ENCODE data around the gene EPHA6.

The EPHA6 gene

DNA sequence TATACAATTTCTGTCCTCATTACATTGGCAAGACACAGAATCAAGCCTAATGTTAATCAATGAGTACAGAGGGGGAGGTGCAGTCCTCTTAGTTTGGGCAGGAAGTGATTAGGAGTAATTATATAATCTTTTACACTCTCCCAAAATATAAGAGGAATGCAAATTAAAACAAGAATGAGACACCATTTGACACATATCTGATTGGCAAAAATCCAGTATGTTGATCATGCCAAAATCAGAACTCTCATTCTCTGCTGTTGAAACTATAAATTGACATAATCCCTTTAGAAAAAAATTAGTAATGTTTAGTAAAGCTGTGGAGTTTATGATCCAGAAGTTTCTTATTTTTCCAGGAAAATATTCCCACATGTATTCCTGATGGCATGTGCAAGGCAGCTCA lies 373.4 kb downstream of the EPHA6 start:
- DNase-seq (ENCODE audit: low read depth), result no peak
- TF ChIP-seq, protein P1, sequence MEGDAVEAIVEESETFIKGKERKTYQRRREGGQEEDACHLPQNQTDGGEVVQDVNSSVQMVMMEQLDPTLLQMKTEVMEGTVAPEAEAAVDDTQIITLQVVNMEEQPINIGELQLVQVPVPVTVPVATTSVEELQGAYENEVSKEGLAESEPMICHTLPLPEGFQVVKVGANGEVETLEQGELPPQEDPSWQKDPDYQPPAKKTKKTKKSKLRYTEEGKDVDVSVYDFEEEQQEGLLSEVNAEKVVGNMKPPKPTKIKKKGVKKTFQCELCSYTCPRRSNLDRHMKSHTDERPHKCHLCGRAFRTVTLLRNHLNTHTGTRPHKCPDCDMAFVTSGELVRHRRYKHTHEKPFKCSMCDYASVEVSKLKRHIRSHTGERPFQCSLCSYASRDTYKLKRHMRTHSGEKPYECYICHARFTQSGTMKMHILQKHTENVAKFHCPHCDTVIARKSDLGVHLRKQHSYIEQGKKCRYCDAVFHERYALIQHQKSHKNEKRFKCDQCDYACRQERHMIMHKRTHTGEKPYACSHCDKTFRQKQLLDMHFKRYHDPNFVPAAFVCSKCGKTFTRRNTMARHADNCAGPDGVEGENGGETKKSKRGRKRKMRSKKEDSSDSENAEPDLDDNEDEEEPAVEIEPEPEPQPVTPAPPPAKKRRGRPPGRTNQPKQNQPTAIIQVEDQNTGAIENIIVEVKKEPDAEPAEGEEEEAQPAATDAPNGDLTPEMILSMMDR (IDR thresholded peaks at IDR 0.05; ENCODE audit: low read length, missing control alignments), result no peak
- no peak overlapping the region for H3K4me3 ChIP-seq (replicated peaks; ENCODE audit: low read depth, low read length)

DNA sequence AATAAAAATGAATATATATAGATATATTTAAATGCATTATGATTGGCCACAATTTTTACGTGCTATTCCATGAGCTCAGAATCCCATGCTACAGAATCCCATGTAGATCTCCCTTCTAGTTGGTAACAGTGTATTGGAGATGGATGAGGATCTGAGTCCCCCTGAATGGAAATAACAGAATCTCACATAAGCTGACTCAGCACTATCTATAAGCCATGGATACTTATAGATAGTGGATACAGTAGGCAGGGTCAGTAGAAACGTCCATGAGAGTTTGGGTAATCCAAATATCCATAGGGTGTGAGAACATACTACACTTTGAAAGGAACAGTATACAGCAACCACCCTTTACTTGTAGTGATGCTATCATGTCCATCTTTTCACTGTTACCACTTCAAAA lies 375.4 kb downstream of the EPHA6 start:
- TF ChIP-seq, protein P1 (IDR thresholded peaks at IDR 0.05; ENCODE audit: low read length, missing control alignments), result no peak
- no peak for DNase-seq (ENCODE audit: low read depth)
- H3K4me3 ChIP-seq (replicated peaks; ENCODE audit: low read depth, low read length), result no peak overlapping the region

DNA sequence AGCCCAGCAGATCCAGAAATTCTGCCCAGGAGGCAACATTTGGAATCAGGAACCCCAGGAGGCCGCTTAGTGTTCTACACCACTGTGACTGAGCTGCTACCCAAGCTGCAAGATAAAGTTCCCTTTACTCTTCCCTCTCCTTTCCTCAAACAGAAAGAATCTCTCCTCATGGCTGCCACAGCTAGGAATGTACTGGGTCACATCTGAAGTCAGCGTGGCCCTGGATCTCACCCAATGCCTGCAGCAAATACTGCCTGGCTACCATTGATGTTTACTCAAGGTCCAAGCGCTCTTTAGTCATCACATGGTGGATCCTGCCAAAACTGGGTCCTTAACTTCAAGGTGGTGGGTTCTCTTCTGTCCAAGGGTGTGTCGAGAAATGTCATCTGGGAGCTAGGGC lies 382.7 kb downstream of the EPHA6 start:
- TF ChIP-seq, protein P1 (IDR thresholded peaks at IDR 0.05; ENCODE audit: low read length, missing control alignments), result no peak
- no peak for DNase-seq (ENCODE audit: low read depth)
- no peak overlapping the region for H3K4me3 ChIP-seq (replicated peaks; ENCODE audit: low read depth, low read length)

DNA sequence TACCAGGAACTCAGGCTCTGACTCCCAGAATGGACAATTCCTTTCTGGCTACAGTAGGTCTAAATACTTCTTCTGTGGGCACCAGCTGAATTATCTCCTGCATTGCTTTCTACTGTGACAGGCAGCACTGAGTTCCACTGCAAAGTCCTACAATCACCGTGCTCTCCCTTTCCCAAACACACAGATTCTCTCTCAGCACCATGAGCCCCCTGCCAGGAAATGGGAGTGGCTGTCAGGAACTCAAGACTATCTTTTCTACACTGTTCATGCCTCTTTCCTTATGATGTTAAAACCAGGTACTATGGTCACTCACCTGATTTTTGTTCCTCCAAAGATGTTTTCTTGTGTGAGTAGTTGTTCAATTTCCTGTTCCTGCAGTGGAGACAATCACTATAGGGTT lies 383.4 kb downstream of the EPHA6 start:
- H3K4me3 ChIP-seq (replicated peaks; ENCODE audit: low read depth, low read length), result no peak overlapping the region
- no peak for DNase-seq (ENCODE audit: low read depth)
- TF ChIP-seq, protein P1 (IDR thresholded peaks at IDR 0.05; ENCODE audit: low read length, missing control alignments), result no peak

DNA sequence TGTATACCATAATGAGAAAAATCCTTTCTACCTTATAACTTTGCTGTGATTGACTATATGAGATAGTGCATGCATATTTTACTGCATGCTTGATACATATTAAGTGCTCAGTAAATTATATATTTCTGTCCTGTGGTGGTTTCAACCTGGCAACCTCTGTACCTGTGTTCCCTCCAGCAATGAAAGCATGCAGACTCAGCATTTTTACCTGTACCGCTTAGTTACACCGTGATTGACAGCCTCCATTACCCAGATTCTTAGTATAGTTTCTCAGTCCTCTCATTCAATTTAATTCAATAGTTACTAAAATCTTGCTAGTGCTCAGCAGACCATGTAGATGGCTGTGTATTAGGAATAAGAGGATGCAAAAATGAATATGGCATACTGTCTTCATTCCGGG lies 386.0 kb downstream of the EPHA6 start:
- TF ChIP-seq, protein P1 (IDR thresholded peaks at IDR 0.05; ENCODE audit: low read length, missing control alignments), result no peak
- DNase-seq (ENCODE audit: low read depth), result no peak
- no peak overlapping the region for H3K4me3 ChIP-seq (replicated peaks; ENCODE audit: low read depth, low read length)

DNA sequence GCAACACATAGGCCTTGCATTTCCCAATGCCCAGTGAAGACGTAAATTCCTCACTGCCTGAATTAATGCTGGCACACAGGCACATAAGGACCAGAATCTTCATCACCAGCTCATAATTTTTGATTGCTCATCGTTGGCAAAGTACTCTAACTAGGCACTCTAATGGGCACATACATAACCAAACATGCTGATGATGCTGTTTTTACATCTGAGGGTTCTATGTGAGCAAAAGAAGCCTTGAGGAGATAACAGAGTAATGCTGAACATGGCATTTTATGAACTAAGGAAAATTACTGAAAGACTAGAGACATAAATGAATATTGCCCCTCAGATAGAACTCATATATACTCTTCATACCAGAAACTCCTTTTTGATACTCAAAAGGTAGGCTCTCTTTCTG lies 387.4 kb downstream of the EPHA6 start:
- no peak for DNase-seq (ENCODE audit: low read depth)

DNA sequence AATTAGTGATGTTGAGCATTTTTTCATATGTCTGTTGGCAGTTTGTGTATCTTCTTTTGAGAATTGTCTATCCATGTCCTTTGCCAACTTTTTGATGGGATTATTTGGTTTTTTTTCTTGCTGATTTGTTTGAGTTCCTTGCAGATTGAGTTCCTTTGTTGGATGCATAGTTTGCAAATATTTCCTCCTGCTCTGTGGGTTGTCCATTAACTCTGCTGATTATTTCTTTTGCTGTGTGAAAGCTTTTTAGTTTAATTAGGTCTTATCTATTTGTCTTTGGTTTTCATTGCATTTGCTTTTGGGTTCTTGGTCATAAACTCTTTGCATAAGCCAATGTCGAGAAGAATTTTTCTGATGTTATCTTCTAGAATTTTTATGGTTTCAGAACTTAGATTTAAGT lies 414.6 kb downstream of the EPHA6 start:
- no peak for DNase-seq (ENCODE audit: low read depth)
- TF ChIP-seq, protein P1 (IDR thresholded peaks at IDR 0.05; ENCODE audit: low read length, missing control alignments), result no peak
- H3K4me3 ChIP-seq (replicated peaks; ENCODE audit: low read depth, low read length), result no peak overlapping the region

More for the DNA sequence above, 387.4 kb downstream of the EPHA6 start:
- no peak overlapping the region for H3K4me3 ChIP-seq (replicated peaks; ENCODE audit: low read depth, low read length)
- TF ChIP-seq, protein P1 (IDR thresholded peaks at IDR 0.05; ENCODE audit: low read length, missing control alignments), result no peak

Measured in fibroblast of pulmonary artery (primary cell).